IPS DF 4.7 (cell line): ENCODE data around the gene FUBP3.

Source experiments
- DNase-seq: peaks from one replicate; pipeline ENCODE4 v3.0.0-alpha.2; 2013; ENCODE audit warnings: low spot score; ENCODE audit errors: extremely low read depth

Gene FUBP3

GRCh38 chr9:130578865-130579737 is at the start of gene FUBP3:
Gene FUBP3, plus strand, starts transcription at chr9:130579577. Its CDS starts 104 bp downstream, at chr9:130579681.
- DNase-seq = no peak

GRCh38 chr9:130530938-130531337 is 48.4 kb upstream of the FUBP3 start:
- no peak for DNase-seq

- no peak for DNase-seq
Observed at GRCh38 chr9:130531670-130532069, 47.7 kb upstream of the FUBP3 start.

- no peak for DNase-seq
Observed at GRCh38 chr9:130532426-130533080, 46.8 kb upstream of the FUBP3 start.

GRCh38 chr9:130535818-130536521 is 43.4 kb upstream of the FUBP3 start:
- no peak for DNase-seq

- no peak for DNase-seq
Observed at GRCh38 chr9:130536701-130537107, 42.7 kb upstream of the FUBP3 start.

GRCh38 chr9:130537346-130538050 is 41.9 kb upstream of the FUBP3 start:
- DNase-seq = no peak

- no peak for DNase-seq
Observed at GRCh38 chr9:130539420-130540223, 39.8 kb upstream of the FUBP3 start.

GRCh38 chr9:130541533-130541932 is 37.8 kb upstream of the FUBP3 start:
- no peak for DNase-seq

GRCh38 chr9:130542038-130542437 is 37.3 kb upstream of the FUBP3 start:
- DNase-seq = no peak

GRCh38 chr9:130542457-130543228 is 36.7 kb upstream of the FUBP3 start:
- no peak for DNase-seq

GRCh38 chr9:130543368-130543767 is 36.0 kb upstream of the FUBP3 start:
- no peak for DNase-seq

GRCh38 chr9:130543859-130544258 is 35.5 kb upstream of the FUBP3 start:
- DNase-seq = no peak

- no peak for DNase-seq
Observed at GRCh38 chr9:130544364-130544763, 35.0 kb upstream of the FUBP3 start.

GRCh38 chr9:130548103-130548502 is 31.3 kb upstream of the FUBP3 start:
- no peak for DNase-seq

GRCh38 chr9:130549093-130549735 is 30.2 kb upstream of the FUBP3 start:
- no peak for DNase-seq

GRCh38 chr9:130554606-130555005 is 24.8 kb upstream of the FUBP3 start:
- no peak for DNase-seq

- DNase-seq = no peak
Observed at GRCh38 chr9:130555061-130555460, 24.3 kb upstream of the FUBP3 start.

- DNase-seq = no peak
Observed at GRCh38 chr9:130555968-130556367, 23.4 kb upstream of the FUBP3 start.
